Activated CD8-positive, alpha-beta memory T cell treated with anti-CD3 and anti-CD28 coated beads for 4 hours (primary cell): ENCODE results near the gene SNAI1.
"Not testable (repeated sequence)": the region's sequence is repeated elsewhere in the genome, so short reads cannot be mapped to it uniquely, and the experiment has no call there.

Experiments used
- DNase-seq, 2 donors: peaks; one replicate each; pipeline ENCODE4 v3.0.0-alpha.2; 2020; ENCODE audit warnings: low read depth in 2 of 2

SNAI1 gene

DNA sequence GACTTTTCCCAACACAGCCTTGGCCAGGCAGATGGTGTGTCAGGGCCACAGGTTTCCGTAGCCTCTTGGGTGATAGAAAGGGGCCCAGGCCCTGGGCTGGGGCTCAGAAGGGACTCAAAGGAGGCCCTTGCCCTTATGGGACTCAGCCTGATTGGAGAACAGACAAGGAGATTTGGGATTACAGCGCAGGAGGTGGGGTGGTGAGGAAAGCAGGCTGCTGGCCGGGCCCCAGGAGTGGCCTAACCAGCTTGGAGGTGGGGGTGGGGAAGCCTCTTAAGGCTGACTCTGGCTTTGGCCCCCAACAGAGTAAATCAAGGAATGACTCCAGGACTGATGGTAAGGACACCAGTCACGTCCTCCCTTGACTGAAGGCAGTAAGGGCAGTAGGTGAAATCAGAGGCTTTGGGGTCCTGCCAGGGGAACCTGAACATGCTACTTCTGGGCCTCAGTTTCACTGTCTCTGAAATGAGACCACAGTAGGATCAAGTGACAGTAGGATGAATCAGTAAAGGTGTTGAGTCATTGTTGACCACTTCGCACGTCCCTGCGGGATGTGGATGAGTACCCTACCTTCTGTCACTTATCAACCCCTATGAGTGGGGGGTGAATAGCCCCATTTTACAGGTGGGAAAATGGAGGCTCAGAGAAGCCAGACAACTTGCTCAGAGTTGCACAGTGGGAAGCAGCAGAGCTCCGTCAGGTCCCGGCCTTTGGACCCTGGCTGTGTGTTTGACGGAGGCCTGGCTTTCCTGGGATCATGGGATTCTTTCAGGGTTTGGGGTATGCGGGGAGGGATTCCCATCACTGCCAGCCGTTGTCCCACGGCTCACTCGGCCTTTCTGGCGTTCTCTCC lies 4.5 kb downstream of the SNAI1 start:
- no peak for DNase-seq

DNA sequence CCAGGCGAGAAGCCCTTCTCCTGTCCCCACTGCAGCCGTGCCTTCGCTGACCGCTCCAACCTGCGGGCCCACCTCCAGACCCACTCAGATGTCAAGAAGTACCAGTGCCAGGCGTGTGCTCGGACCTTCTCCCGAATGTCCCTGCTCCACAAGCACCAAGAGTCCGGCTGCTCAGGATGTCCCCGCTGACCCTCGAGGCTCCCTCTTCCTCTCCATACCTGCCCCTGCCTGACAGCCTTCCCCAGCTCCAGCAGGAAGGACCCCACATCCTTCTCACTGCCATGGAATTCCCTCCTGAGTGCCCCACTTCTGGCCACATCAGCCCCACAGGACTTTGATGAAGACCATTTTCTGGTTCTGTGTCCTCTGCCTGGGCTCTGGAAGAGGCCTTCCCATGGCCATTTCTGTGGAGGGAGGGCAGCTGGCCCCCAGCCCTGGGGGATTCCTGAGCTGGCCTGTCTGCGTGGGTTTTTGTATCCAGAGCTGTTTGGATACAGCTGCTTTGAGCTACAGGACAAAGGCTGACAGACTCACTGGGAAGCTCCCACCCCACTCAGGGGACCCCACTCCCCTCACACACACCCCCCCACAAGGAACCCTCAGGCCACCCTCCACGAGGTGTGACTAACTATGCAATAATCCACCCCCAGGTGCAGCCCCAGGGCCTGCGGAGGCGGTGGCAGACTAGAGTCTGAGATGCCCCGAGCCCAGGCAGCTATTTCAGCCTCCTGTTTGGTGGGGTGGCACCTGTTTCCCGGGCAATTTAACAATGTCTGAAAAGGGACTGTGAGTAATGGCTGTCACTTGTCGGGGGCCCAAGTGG lies 5.3 kb downstream of the SNAI1 start:
- DNase-seq, result no peak

DNA sequence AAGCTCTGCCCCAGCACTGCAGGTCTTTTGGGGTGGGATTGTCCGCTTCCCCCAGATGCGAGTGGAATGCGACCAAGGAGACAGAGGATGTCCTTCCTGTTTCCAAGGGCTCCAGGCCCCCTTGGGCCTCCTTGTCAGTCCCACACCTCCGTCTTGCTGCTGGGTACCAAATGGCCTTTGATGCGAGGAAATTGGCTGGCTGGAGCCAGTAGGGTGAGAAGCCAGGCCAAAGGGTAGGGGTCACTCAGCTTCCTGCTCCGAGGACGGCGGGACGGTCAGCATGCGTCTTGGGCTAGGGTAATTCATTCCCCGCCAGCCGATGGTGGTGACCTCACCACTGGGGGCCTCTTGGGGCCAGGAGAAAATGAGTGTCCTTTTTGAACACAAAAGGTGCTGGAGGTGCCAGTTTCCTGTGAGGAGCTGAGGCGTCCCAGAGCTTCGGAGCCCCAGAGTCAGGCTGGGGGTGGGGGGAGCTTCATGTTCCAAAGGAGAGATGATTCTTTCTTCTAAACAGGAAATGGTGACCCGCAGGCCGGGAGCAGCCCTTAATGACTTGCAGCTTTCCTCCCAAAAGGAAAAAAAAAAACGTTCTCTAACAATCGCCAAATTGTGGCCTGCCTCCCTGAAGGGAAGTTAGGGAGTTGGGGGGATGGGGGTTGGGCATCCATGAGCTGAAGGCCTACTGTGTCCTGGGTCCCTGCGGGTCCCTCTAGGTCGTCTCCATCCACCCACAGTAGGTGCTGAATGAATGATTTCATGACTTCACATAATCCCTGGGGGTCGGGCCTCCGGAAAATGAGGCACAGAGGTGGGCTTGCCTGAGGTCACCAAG lies 6.7 kb downstream of the SNAI1 start:
- DNase-seq, result no peak

DNA sequence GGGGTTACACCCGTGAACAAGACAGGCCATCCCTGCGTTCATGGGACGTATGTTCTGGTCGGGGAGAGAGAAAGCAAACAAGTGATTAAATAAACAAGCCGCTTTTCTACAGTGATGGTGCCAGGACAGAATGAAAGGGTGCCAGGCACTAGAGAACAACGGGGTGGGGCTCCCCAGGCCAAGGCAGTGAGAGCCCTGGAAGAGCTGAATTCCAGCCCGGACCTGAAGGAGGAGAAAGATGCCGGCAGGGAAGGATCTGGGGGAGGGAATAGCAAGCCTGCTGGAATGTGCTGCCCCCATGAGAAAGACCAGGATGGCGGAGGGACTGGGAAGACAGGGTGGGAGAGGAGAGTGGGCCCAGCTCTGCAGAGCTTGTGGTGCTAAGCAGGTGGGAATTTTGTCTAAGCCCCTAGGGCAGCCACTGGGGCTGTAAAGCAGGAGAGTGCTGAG lies 7.5 kb downstream of the SNAI1 start:
- DNase-seq, result no peak

DNA sequence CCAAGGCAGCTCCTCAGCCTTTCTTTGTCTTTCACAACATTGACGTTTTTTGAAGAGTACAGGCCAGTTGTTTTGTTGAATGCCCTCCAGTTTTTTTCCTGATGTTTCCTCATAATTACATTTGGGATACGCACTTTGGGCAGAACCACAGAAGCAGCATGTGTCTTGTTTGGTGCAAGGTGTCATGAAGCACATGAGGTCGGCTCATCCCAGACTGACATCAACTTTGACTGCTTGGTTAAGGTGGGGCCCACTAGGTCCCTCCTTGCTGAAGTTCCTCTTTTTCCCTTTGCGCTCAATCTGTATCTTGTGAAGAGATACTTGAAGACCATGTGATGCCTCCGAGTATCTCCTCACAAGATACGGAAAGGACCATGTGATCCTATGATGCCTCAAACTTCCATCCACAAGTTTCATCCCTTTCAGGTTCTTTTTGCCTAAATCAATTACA lies 10.5 kb downstream of the SNAI1 start:
- no peak for DNase-seq

DNA sequence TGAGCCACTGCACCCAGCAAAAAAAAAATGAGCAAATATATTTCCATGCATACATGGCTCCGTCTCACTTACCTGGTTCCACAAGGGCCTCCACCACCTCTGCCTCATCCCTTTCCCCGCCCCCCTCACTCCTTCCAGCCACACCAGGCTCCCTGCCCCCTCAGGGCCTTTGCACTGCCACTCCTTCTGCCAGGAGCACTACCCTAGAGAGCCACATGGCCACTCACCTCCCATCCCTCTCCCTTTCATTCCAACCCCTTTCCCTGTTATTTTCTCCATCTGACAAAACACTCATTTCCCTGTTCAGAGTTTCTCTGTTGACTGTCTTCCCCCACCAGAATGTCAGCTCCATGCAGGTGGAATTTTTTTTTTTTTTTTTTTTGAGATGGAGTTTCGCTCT lies 12.8 kb downstream of the SNAI1 start:
- DNase-seq, result no peak

DNA sequence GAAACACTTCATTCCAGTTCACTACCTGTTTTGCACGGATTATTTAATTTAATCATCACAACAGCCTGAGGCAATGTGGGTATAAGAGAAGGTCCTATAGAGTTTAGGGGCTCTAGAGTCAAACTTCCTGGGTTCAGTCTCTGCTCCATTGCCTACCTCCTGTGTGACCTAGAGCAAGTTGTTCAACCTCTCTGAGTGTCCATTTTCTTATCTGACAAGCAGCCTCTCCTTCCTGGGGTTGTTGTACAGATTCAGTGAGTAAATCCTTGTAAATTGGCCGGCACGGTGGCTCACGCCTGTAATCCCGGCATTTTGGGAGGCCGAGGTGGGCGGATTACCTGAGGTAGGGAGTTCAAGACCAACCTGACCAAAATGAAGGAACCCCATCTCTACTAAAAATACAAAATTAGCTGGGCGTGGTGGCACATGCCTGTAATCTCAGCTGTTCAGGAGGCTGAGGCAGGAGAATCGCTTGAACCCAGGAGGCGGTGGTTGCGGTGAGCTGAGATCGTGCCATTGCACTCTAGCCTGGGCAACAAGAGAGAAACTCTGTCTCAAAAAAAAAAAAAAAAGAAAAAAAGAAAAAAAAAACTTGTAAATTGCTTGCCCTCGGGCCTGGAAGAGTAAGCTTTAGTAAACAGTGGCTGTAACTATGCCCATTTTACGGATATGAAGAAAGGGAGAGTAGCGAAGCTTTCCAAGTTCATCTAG lies 15.9 kb downstream of the SNAI1 start:
- DNase-seq, result not testable (repeated sequence)

DNA sequence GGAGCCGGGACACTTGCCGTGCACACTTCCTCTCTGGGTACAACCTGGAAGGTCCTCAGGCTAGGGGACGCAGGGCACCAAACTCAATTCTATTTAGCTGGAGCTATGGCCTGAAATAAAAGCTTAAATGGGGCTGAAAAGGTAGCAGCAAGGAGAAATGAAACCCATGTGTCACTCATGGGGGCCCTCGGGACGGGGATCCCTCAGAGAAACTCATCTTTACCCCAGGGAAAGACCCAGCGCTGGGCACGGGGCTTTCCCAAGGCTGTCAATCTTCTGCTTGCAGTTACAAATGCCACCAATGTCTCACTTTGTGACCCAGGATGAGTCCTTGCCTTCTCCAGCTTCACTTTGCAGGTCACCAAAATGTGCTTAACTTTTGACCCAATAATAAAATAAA lies 16.5 kb downstream of the SNAI1 start:
- no peak for DNase-seq

DNA sequence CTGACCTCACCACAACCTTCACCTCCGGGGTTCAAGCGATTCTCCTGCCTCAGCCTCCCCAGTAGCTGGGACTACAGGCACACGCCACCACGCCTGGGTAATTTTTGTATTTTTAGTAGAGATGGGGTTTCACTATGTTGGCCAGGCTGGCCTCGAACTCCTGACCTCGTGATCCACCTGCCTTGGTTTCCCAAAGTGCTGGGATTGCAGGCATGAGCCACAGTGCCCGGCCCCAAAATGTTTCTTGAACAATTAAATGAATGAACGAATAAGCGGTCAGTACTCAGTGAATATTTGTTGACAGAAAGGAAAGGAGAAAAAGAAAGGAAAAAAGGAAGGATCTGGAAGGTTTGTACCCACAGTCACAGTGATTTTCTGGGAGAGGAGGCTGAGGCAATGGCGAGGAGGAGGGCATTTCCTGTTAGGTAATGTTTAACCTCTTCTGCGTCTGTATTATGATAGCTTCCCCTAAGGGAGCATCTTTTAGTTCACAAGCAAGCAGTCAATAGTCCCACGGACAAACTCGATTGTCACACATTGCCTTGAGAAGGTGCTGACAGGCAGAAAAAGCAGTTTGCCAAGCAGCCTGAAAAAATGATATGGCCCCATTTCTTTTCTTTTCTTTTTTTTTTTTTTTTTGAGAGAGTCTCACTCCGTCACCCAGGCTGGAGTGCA lies 17.9 kb downstream of the SNAI1 start:
- DNase-seq, result not testable (repeated sequence)

DNA sequence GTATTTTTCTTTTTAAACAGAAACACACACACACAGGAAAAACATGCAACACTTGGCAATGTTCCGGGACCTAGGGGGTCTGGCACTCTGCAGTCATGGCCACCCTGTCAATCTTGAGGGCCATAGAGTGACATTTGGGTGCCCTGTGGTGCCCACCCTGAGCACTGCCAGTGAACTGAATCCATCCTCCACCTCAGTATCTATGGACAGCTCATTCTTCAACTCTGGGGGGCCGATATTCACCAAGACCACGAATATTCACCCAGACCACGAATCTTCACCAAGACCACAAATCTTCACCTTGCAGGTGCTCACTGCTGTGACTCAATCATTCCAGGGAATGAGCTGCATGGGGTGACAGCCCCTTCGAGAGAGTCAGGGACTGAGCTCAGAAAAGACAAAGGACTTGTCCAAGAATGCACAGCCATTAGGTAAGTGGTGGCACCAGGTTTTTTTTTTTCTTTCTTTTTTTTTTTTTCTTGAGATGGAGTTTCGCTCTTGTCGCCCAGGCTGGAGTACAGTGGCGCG lies 19.1 kb downstream of the SNAI1 start:
- DNase-seq, result no peak

DNA sequence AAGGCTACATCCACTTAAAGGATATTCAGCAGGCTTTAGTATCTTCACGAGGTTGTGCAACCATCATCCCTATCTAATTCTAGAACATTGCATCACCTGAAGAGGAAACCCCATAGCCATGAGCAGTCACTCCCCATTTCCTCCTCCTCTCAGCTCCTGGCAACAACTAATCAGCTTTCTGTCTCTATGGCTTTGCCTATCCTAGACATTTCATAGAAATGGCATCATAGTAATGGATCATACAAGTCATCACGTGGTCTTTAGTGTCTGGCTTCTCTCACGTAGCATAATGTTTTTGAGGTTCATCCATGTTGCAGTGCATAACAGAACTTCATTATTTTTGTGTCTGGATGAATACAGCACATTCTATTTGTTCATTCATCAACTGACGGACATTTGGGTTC lies 20.5 kb downstream of the SNAI1 start:
- no peak for DNase-seq

DNA sequence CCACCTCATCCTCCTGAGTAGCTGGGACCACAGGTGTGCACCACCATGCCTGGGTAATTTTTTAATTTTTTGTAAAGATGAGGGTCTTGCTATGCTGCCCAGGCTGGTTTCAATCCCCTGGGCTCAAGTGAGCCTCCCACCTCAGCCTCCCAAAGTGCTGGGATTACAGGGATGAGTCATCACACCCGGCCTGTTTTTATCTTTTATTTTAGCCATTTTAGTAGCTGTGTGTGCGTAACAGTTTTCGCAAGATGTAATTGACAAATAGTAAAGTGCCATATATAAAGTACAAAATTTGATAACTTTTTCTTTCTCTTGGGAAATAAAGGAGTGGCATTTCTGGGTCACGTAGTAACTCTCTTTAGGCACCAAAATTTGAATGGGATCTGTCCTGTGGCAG lies 21.4 kb downstream of the SNAI1 start:
- DNase-seq, result no peak

DNA sequence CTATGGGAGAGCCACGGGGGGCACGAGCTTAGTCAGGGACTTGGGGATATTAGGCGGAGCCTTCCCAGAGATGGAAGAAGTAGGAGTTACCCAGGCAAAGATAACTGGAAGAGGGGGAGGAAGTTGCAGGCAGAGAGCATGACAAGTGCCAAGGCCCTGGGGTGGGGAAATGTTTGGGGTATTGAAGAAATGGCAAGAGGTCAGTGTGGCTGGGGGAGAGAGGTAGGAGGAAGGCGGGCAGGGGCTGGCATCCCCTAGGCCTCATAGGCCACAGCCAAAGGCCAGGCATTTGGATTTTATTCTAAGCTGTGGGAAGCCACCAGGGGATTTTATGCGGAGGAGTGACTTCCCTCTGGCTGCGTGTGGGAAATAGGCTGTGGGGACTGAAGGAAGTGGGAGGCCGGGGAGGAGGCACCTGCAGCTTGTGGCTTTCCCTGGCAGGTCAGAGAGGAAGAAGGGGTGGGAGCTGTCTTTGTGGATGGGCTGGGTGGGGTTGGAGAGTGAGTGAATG lies 22.7 kb downstream of the SNAI1 start:
- DNase-seq, result no peak

DNA sequence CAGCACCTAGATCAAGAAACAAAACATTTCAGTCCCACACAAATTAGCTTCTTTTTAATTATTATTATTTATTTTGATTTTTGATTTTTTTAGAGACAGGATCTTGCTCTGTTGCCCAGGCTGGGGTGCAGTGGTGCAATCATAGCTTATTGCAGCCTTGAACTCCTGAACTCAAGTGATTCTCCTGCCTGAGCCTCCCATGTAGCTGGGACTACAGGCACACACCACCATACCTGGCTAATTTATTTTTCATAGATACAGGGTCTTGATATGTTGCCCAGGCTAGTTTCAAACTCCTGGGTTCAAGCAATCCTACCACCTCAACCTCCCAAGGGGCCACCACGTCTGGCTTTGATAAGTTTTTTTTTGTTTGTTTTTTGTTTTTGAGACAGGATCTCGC lies 24.6 kb downstream of the SNAI1 start:
- no peak for DNase-seq

DNA sequence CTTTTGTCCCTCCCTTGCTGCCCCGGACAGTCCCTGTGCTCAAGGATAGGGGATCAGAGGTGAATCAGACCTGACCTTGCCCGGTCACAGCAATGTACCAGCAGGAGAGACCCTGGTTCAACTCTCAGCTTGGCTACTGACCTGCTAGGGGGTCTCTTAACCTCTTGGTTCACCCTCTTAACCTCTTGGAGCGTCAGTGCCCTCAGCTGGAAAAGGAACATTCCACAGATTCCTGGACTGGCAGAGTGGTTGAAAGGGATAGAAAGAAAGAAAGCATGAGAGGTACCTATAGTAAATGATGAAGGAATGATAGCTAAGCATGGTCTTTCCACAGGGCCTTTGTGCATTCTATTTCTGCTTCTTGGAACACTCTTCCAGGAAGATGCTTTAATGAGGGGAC lies 25.2 kb downstream of the SNAI1 start:
- no peak for DNase-seq

DNA sequence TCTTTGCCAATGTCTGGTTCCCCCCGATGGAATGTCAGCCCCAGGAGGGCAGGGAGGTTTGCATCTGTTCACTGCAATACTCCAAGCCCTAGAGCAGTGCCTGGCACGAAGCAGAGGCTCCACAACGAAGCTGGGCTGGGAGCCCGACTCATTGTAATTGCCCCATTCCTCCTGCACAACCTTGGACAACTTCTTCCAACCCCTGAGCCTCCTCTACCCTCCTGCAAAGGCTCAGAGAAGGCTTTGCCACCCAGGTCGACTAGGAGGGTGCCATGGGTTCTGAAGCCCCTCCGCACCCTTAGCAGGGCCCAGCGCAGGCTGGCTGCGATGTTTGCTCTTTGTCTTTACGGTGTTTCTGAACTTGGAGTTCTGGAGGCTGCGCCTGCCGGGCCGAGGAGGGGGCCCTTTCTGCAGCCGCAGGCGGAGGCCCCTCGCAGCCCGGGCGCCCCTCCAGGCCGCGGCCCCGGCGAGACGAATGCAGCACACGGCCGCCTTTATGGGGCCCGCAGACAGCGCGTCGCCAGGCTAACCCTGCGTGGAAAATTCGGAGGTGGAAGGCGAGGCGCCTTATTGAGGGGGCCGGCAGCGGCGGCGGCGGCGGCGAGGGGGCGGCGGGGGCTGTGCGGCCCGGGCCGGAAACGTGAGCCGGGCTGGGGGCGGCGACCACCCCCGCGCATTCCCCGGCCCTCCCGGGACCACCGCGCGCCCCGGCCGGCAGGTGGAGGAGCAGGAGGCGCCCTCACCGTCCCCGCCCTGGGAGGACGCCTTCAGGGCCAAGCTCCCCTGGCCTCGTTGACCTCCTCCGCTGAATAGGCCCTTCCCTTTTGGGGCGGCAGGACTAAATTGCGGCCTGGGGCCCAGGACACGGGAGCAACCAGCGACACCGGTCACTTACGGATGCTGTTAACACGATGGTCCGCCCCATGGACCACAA lies 27.0 kb downstream of the SNAI1 start:
- DNase-seq, result no peak

DNA sequence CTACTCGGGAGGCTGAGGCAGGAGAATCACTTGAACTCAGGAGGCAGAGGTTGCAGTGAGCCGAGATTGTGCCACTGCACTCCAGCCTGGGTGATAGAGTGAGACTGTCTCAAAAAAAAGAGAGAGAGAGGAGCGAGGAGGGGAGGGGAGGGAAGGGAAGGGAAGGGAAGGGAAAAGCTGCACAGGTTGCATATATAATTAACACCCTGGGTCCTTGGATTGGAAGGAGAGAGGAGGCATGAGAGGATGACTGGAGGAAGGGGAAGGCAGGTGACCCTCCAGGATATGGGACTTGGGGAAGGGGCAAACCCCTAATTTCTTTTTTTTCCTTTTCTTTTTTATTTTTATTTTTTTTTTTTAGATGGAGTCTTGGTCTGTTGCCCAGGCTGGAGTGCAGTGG lies 28.8 kb downstream of the SNAI1 start:
- not testable (repeated sequence) for DNase-seq

DNA sequence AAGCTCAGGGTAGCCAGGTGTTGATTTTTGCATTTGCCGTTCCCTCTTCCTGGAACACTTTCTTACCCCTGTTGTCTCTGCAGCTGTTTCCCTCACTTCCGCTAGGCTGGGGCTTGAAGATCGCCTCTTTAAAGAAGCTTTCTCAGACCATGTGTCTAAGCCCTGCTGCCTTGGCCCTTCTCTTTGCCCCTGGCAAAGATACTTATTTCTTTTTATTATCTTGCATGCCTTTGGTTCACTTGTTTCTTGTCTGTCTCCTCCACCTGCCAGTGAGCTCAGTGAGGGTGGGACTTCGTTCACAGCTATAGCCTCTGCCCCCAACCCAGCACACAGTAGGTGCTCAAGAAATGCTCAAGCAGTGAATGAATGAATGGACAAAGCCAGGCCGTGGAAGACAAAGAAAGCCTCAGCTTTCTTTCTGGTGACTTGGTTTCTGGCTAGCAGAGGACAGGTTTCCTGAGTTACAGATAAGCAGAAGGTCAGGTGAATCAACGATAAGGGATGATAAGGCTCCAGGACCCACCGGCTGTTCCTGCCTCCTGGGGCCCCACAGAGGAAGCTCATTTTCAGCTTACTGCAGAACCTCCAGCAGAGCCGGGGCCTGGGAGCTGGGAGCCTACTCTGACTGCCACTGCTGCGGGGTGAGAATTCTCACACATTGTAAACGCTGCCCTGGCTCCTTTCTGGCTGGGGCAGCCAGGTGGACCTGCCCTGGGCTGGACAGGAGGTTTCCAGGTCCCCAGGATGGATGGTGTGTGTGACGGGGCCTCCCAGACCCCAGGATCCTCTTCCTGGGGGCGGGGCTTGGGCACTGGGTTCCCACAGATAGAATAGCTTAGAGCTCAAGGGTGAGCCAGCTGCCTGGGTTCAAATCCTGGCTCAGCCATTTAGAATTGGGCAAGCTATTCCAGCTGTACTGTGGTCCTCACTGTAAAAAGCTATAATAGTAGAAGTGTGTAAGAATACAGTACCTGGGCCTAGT lies 29.8 kb downstream of the SNAI1 start:
- no peak for DNase-seq
